ENCODE results near the gene SERPINB1. TPM values are rescaled to one million over a fixed set of nuclear protein-coding genes. Genes with fewer than 3 reads are reported as not detected.
"Not testable (repeated sequence)": the region's sequence is repeated elsewhere in the genome, so short reads cannot be mapped to it uniquely, and the experiment has no call there.

SERPINB1 gene
- total RNA-seq, 4 donors from 2014 or later, result 7.7 to 28.2 (median 17.2) TPM

- Histone ChIP-seq H3K36me3 (no peaks in the 10 kb centered on the region), H3K4me1 (no peaks in the 10 kb centered on the region), H3K27ac (peak overlapping the region; percentile 53 to 69), H3K9me3 (no peaks in the 10 kb centered on the region), H3K27me3 (no peaks in the 10 kb centered on the region), H3K4me3 (no peak overlapping the region)
- no peak for DNase-seq
- TF ChIP-seq CTCF (IDR thresholded peaks at IDR 0.05), result no peak
- no peak for TF ChIP-seq POLR2A (IDR thresholded peaks at IDR 0.05)
- intact Hi-C loops (cut with DNase I; ENCODE audit: low total_unique reads), result no loop called here
Measured at GRCh38 chr6:2857185-2857579, 15.5 kb upstream of the SERPINB1 start.

- Histone ChIP-seq H3K27me3 (no peaks in the 10 kb centered on the region), H3K27ac (peak overlapping the region; percentile 67 to 74), H3K9me3 (no peaks in the 10 kb centered on the region), H3K36me3 (no peaks in the 10 kb centered on the region), H3K4me3 (no peak overlapping the region), H3K4me1 (no peaks in the 10 kb centered on the region)
- TF ChIP-seq POLR2A (IDR thresholded peaks at IDR 0.05) (no peak), CTCF (IDR thresholded peaks at IDR 0.05) (no peak)
- intact Hi-C loops (cut with DNase I; ENCODE audit: low total_unique reads), result no loop called here
- DNase-seq, result no peak
Measured at GRCh38 chr6:2855061-2855519, 13.4 kb upstream of the SERPINB1 start.

- Histone ChIP-seq H3K4me3 (peak overlapping the region in 1 of 2 donors; percentile 35), H3K36me3 (no peaks in the 10 kb centered on the region), H3K4me1 (no peaks in the 10 kb centered on the region), H3K27me3 (no peaks in the 10 kb centered on the region), H3K27ac (peak overlapping the region; percentile 67 to 74), H3K9me3 (no peaks in the 10 kb centered on the region)
- TF ChIP-seq POLR2A (IDR thresholded peaks at IDR 0.05) (no peak), CTCF (IDR thresholded peaks at IDR 0.05) (no peak)
- intact Hi-C loops (cut with DNase I; ENCODE audit: low total_unique reads), result no loop called here
- DNase-seq, result no peak
Measured at GRCh38 chr6:2854396-2854982, 12.8 kb upstream of the SERPINB1 start.

GRCh38 chr6:2853769-2854395, 12.2 kb upstream of the SERPINB1 start:
- H3K9me3 ChIP-seq, result no peaks in the 10 kb centered on the region
- H3K4me3 ChIP-seq, result peak overlapping the region; percentile 25 to 35
- H3K27ac ChIP-seq, result peak overlapping the region; percentile 67 to 74
- H3K36me3 ChIP-seq, result no peaks in the 10 kb centered on the region
- TF ChIP-seq POLR2A (IDR thresholded peaks at IDR 0.05) (no peak), CTCF (IDR thresholded peaks at IDR 0.05) (peak; percentile 31 to 51 (median 41))
- no peaks in the 10 kb centered on the region for H3K4me1 ChIP-seq
- DNase-seq, result peak; percentile 49 to 52
- no peaks in the 10 kb centered on the region for H3K27me3 ChIP-seq
- intact Hi-C loops (cut with DNase I; ENCODE audit: low total_unique reads), result no loop called here

- H3K9me3 ChIP-seq; H3K27me3 ChIP-seq; H3K4me1 ChIP-seq; intact Hi-C loops (cut with DNase I; ENCODE audit: low total_unique reads); DNase-seq; H3K4me3 ChIP-seq; H3K36me3 ChIP-seq: not testable (repeated sequence)
- peak overlapping the region in 1 of 2 donors; percentile 74 for H3K27ac ChIP-seq
Measured at GRCh38 chr6:2853378-2853768, 11.7 kb upstream of the SERPINB1 start.

Data from uterus (tissue), 4 donors.